CD8-positive, alpha-beta memory T cell (primary cell): Measurements from ENCODE around the gene WDR33. TPM values are rescaled to one million over a fixed set of nuclear protein-coding genes. Genes with fewer than 3 reads are reported as not detected.
A peak's percentile ranks its signal among the peaks of the same experiment; 100 is the strongest.
"Not testable (repeated sequence)": the region's sequence is repeated elsewhere in the genome, so short reads cannot be mapped to it uniquely, and the experiment has no call there.

Source experiments
- CTCF ChIA-PET: fragments of 350-600 bp; sonication (Branson Sonifier 250); formaldehyde crosslinking; loops from one replicate; lab custom pipeline; 2021; ENCODE audit warnings: antibody characterized with exemption; lab: Charles Lee
- POLR2A ChIA-PET: fragments of 350-600 bp; sonication (Branson Sonifier 250); formaldehyde crosslinking; loops from one replicate; lab custom pipeline; 2021; ENCODE audit warnings: antibody characterized with exemption; lab: Charles Lee
- DNase-seq, 5 donors: peaks; one replicate each; pipeline versions ENCODE4 v3.0.0 to v3.0.0-alpha.2; 2020 to 2022; ENCODE audit warnings: mixed read lengths in 1 of 5
- H3K27ac ChIP-seq: one replicate; pipeline ENCODE4 v1.7.0; 2013; ENCODE audit warnings: low read depth, mild to moderate bottlenecking, low read length, moderate library complexity
- H3K27me3 ChIP-seq: 2 replicates; pipeline ENCODE4 v1.7.0; 2013; ENCODE audit warnings: low read length, mild to moderate bottlenecking; ENCODE audit not compliant: insufficient read depth, poor library complexity, severe bottlenecking
- H3K36me3 ChIP-seq: 2 replicates; pipeline ENCODE4 v1.7.0; 2013; ENCODE audit warnings: mild to moderate bottlenecking, low read length, moderate library complexity; ENCODE audit not compliant: insufficient read depth
- H3K4me1 ChIP-seq: 2 replicates; pipeline ENCODE4 v1.7.0; 2013; ENCODE audit warnings: mild to moderate bottlenecking, low read length, moderate library complexity; ENCODE audit not compliant: insufficient read depth
- H3K4me3 ChIP-seq: 2 replicates; pipeline ENCODE4 v1.7.0; 2013; ENCODE audit warnings: mild to moderate bottlenecking, low read length
- H3K9me3 ChIP-seq: 2 replicates; pipeline ENCODE4 v1.7.0; 2013; ENCODE audit warnings: mild to moderate bottlenecking, low read length
- H3K27ac Mint-ChIP-seq, 8 donors: one replicate each; pipeline ENCODE4 v1.8.0; 2020 to 2021; ENCODE audit warnings: mixed read lengths in 8 of 8, mild to moderate bottlenecking in 6 of 8, inconsistent platforms in 3 of 8, moderate library complexity in 3 of 8
- H3K27me3 Mint-ChIP-seq, 2 donors: one replicate each; pipeline ENCODE4 v1.8.0; 2020 to 2021; ENCODE audit warnings: mixed read lengths in 2 of 2, mild to moderate bottlenecking in 1 of 2, moderate library complexity in 1 of 2
- H3K36me3 Mint-ChIP-seq, 3 donors: one replicate each; pipeline ENCODE4 v1.8.0; 2020 to 2021; ENCODE audit warnings: mixed read lengths in 3 of 3, inconsistent platforms in 1 of 3, mild to moderate bottlenecking in 1 of 3
- H3K4me1 Mint-ChIP-seq, 3 donors: one replicate each; pipeline ENCODE4 v1.8.0; 2020 to 2021; ENCODE audit warnings: mixed read lengths in 3 of 3, inconsistent platforms in 1 of 3, mild to moderate bottlenecking in 1 of 3
- H3K4me3 Mint-ChIP-seq, 7 donors: one replicate each; pipeline ENCODE4 v1.8.0; 2020 to 2021; ENCODE audit warnings: mixed read lengths in 7 of 7, mild to moderate bottlenecking in 6 of 7, moderate library complexity in 4 of 7, inconsistent platforms in 2 of 7
- H3K9me3 Mint-ChIP-seq, 5 donors: one replicate each; pipeline ENCODE4 v1.8.0; 2020 to 2022; ENCODE audit warnings: mixed read lengths in 5 of 5, mild to moderate bottlenecking in 3 of 5, moderate library complexity in 2 of 5, inconsistent platforms in 1 of 5
- polyA plus RNA-seq: library from polyadenylated mRNA; unstranded; fragments of 300-500 nt; fragmentation: Illumina TruSeq; gene quantifications from one replicate; pipeline ENCODE4 v1.2.3, GENCODE V29; 2021
- total RNA-seq, 2 experiments: library from RNA; stranded (reverse); gene quantifications; one replicate each; pipeline ENCODE4 v1.2.3, GENCODE V29; 2021

Gene WDR33
- total and polyA plus RNA-seq, 3 experiments from 2014 or later: 51.6 to 88.1 (median 84.8) TPM

- no peaks in the 10 kb centered on the region for H3K9me3 Mint-ChIP-seq
- H3K27ac Mint-ChIP-seq: peak overlapping the region in 6 of 8 donors; percentile 10 to 91 (median 70)
- no peaks in the 10 kb centered on the region for H3K9me3 ChIP-seq
- peaks cover 58% of the 10 kb centered on the region for H3K4me1 ChIP-seq
- no peak overlapping the region for H3K27ac ChIP-seq
- H3K4me3 Mint-ChIP-seq: peak overlapping the region; percentile 25 to 67 (median 66)
- POLR2A ChIA-PET: no interaction called here
- peaks cover 0 to 33% (median 6%) of the 10 kb centered on the region in 3 donors for H3K36me3 Mint-ChIP-seq
- no peaks in the 10 kb centered on the region for H3K27me3 Mint-ChIP-seq
- H3K36me3 ChIP-seq: no peaks in the 10 kb centered on the region
- no peaks in the 10 kb centered on the region for H3K27me3 ChIP-seq
- DNase-seq: no peak
- CTCF ChIA-PET: no interaction called here
- H3K4me3 ChIP-seq: no peak overlapping the region
- H3K4me1 Mint-ChIP-seq: peaks cover 69 to 83% (median 82%) of the 10 kb centered on the region in 3 donors
Observed at GRCh38 chr2:127807678-127808353, 3.2 kb downstream of the WDR33 start.

GRCh38 chr2:127806860-127807259 is 4.1 kb downstream of the WDR33 start:
- DNase-seq, H3K27me3 Mint-ChIP-seq, H3K27ac ChIP-seq, POLR2A ChIA-PET, H3K9me3 Mint-ChIP-seq, CTCF ChIA-PET, H3K4me3 ChIP-seq, H3K27me3 ChIP-seq, H3K36me3 ChIP-seq, H3K9me3 ChIP-seq: not testable (repeated sequence)
- Mint-ChIP-seq H3K36me3 (peaks cover 0 to 35% (median 6%) of the 10 kb centered on the region in 3 donors), H3K27ac (peak overlapping the region in 5 of 8 donors; percentile 17 to 83 (median 74)), H3K4me3 (peak overlapping the region in 4 of 7 donors; percentile 7 to 60 (median 40)), H3K4me1 (peaks cover 67 to 89% (median 82%) of the 10 kb centered on the region in 3 donors)
- H3K4me1 ChIP-seq: peaks cover 60% of the 10 kb centered on the region

DNA sequence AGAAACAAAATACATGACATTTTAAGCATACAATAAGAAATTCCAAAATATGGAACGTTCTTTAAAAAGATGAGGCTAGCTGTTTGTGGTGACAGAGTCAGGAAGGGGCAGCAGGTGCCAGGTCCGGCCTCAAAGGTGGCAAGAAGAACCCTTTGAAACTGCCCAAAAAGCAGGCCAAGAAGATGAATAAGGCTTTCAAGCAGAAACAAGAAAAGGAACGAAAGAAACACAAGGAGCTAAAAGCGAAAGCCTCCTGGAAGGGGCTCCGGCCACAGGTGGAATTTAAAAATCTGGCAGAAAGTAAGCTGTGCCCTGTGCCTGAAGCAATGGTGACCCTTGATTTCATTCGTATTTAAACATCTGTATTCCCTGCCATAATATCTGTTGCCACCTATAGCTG is 5.5 kb downstream of the WDR33 start:
- H3K9me3 Mint-ChIP-seq: no peaks in the 10 kb centered on the region
- Histone ChIP-seq H3K36me3 (peaks cover 8% of the 10 kb centered on the region), H3K27me3 (no peaks in the 10 kb centered on the region), H3K4me3 (no peak overlapping the region), H3K4me1 (peaks cover 58% of the 10 kb centered on the region), H3K9me3 (no peaks in the 10 kb centered on the region), H3K27ac (no peak overlapping the region)
- peak overlapping the region in 6 of 8 donors; percentile 20 to 80 (median 56) for H3K27ac Mint-ChIP-seq
- no peak for DNase-seq
- peaks cover 0 to 38% (median 6%) of the 10 kb centered on the region in 3 donors for H3K36me3 Mint-ChIP-seq
- no peaks in the 10 kb centered on the region for H3K27me3 Mint-ChIP-seq
- H3K4me3 Mint-ChIP-seq: peak overlapping the region; percentile 1 to 50 (median 32)
- ChIA-PET POLR2A (interaction anchor here (0.6 kb wide), 2 partner anchors 10 to 32 kb away, joined by 4 read pairs; no protein-coding TSS in a partner anchor), CTCF (no interaction called here)
- H3K4me1 Mint-ChIP-seq: peaks cover 63 to 89% (median 81%) of the 10 kb centered on the region in 3 donors

DNA sequence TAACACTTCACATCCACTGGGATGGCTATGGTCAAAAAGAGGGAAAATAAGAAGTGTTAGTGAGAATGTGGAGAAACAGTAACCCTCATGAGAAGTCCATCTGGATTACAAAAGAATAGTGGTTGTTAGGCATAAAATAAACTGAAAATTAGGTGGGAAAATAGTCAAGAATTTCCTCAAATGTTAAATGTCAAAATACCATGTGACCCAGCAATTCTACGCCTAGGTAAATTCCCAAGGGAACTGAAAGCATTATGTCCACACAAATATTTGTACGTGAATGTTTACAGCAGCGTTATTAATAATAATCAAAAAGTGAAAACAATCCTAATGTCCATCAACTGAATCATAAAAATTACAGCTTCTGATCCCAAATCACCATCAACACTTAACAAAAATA is 11.0 kb downstream of the WDR33 start:
- peaks cover 8% of the 10 kb centered on the region for H3K36me3 ChIP-seq
- no peaks in the 10 kb centered on the region for H3K9me3 ChIP-seq
- no peak overlapping the region for H3K4me3 ChIP-seq
- ChIA-PET CTCF (no interaction called here), POLR2A (no interaction called here)
- peak overlapping the region in 2 of 7 donors; percentile 19 to 24 for H3K4me3 Mint-ChIP-seq
- H3K27ac Mint-ChIP-seq: no peak overlapping the region
- H3K4me1 Mint-ChIP-seq: peaks cover 55 to 92% (median 76%) of the 10 kb centered on the region in 3 donors
- peaks cover 0 to 36% (median 4%) of the 10 kb centered on the region in 3 donors for H3K36me3 Mint-ChIP-seq
- no peaks in the 10 kb centered on the region for H3K9me3 Mint-ChIP-seq
- no peaks in the 10 kb centered on the region for H3K27me3 Mint-ChIP-seq
- H3K27ac ChIP-seq: no peak overlapping the region
- H3K4me1 ChIP-seq: peaks cover 59% of the 10 kb centered on the region
- H3K27me3 ChIP-seq: no peaks in the 10 kb centered on the region
- DNase-seq: no peak

- peaks cover 8% of the 10 kb centered on the region for H3K36me3 ChIP-seq
- Mint-ChIP-seq H3K27ac (peak overlapping the region in 7 of 8 donors; percentile 26 to 80 (median 56)), H3K36me3 (peaks cover 0 to 38% (median 6%) of the 10 kb centered on the region in 3 donors), H3K27me3 (no peaks in the 10 kb centered on the region), H3K4me1 (peaks cover 56 to 89% (median 72%) of the 10 kb centered on the region in 3 donors), H3K9me3 (no peaks in the 10 kb centered on the region), H3K4me3 (peak overlapping the region in 5 of 7 donors; percentile 1 to 33 (median 6))
- no peak for DNase-seq
- CTCF ChIA-PET: no interaction called here
- no peak overlapping the region for H3K4me3 ChIP-seq
- H3K9me3 ChIP-seq: no peaks in the 10 kb centered on the region
- no peak overlapping the region for H3K27ac ChIP-seq
- POLR2A ChIA-PET: no interaction called here
- no peaks in the 10 kb centered on the region for H3K27me3 ChIP-seq
- H3K4me1 ChIP-seq: peaks cover 45% of the 10 kb centered on the region
Observed at GRCh38 chr2:127796389-127796788, 14.6 kb downstream of the WDR33 start.

DNA sequence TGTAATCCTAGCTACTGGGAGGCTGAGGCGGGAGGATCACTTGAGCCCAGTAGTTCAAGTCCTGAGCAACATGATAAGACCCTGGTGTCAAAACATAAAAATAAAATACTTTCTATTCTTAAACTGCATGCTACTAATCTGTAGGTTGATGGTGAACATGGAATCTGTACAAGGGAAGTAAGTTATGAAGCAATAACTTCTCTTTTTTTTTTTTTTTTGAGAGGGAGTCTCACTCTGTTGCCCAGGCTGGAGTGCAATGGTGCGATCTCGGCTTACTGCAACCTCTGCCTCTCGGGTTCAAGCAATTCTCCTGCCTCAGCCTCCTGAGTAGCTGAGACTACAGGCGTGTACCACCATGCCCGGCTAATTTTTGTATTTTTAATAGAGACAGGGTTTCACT is 16.1 kb downstream of the WDR33 start:
- H3K4me3 Mint-ChIP-seq, H3K36me3 ChIP-seq, H3K27me3 ChIP-seq, H3K4me3 ChIP-seq, H3K27ac ChIP-seq, DNase-seq, H3K27ac Mint-ChIP-seq, CTCF ChIA-PET, H3K9me3 Mint-ChIP-seq, H3K27me3 Mint-ChIP-seq, H3K9me3 ChIP-seq: not testable (repeated sequence)
- H3K4me1 ChIP-seq: peaks cover 41% of the 10 kb centered on the region
- peaks cover 57 to 82% (median 65%) of the 10 kb centered on the region in 3 donors for H3K4me1 Mint-ChIP-seq
- H3K36me3 Mint-ChIP-seq: peaks cover 0 to 34% (median 6%) of the 10 kb centered on the region in 3 donors
- POLR2A ChIA-PET: interaction anchor here (0.6 kb wide), 1 partner anchor 11 kb away, joined by 4 read pairs; no protein-coding TSS in a partner anchor

DNA sequence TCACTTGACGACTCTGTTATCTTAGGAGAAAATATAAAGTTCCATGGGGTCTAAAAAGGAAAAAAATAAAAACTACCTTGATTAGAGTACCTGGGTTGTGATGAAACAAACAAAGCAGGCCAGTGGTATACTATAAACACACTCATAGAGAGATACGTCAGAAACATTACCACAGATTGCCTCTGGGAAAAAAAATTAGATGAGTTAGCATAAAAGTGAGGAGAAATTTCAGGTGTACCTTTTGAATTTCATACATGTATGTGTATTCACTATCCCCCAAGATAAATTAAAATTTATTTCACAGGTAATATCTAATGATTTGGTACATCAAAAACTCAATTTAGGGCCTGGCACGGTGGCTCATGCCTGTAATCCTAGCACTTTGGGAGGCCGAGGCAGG is 18.2 kb downstream of the WDR33 start:
- H3K4me1 ChIP-seq: peaks cover 23% of the 10 kb centered on the region
- H3K9me3 Mint-ChIP-seq: no peaks in the 10 kb centered on the region
- no peaks in the 10 kb centered on the region for H3K27me3 Mint-ChIP-seq
- peaks cover 46 to 63% (median 51%) of the 10 kb centered on the region in 3 donors for H3K4me1 Mint-ChIP-seq
- ChIA-PET CTCF (interaction anchor here (1.0 kb wide), 1 partner anchor 11 kb away, joined by 3 read pairs; no protein-coding TSS in a partner anchor), POLR2A (no interaction called here)
- H3K9me3 ChIP-seq: no peaks in the 10 kb centered on the region
- H3K27ac Mint-ChIP-seq: no peak overlapping the region
- no peak overlapping the region for H3K27ac ChIP-seq
- peaks cover 0 to 30% (median 6%) of the 10 kb centered on the region in 3 donors for H3K36me3 Mint-ChIP-seq
- no peak for DNase-seq
- H3K36me3 ChIP-seq: no peaks in the 10 kb centered on the region
- H3K4me3 Mint-ChIP-seq: no peak overlapping the region
- H3K27me3 ChIP-seq: no peaks in the 10 kb centered on the region
- H3K4me3 ChIP-seq: no peak overlapping the region
